ENCODE data around the gene NR3C1.
"Not testable (repeated sequence)": the region's sequence is repeated elsewhere in the genome, so short reads cannot be mapped to it uniquely, and the experiment has no call there.

GRCh38 chr5:143322931-143323630, 80.4 kb downstream of the NR3C1 start:
- not testable (repeated sequence) for TF ChIP-seq POLR2A, CTCF (IDR thresholded peaks at IDR 0.05)

Data from right lobe of liver (tissue), 4 donors.